NCI-H2227 (cell line): ENCODE results near the gene TYMS.
"Not testable (repeated sequence)": the region's sequence is repeated elsewhere in the genome, so short reads cannot be mapped to it uniquely, and the experiment has no call there.

Source experiments
- DNase-seq: peaks from one replicate; lab custom pipeline; 2025; ENCODE audit not compliant: unreplicated experiment; lab: John Stamatoyannopoulos, UW

Gene TYMS

GRCh38 chr18:676736-677135 lies 19.3 kb downstream of the TYMS start:
- no peak for DNase-seq

GRCh38 chr18:677145-677544 lies 19.7 kb downstream of the TYMS start:
- no peak for DNase-seq

DNA sequence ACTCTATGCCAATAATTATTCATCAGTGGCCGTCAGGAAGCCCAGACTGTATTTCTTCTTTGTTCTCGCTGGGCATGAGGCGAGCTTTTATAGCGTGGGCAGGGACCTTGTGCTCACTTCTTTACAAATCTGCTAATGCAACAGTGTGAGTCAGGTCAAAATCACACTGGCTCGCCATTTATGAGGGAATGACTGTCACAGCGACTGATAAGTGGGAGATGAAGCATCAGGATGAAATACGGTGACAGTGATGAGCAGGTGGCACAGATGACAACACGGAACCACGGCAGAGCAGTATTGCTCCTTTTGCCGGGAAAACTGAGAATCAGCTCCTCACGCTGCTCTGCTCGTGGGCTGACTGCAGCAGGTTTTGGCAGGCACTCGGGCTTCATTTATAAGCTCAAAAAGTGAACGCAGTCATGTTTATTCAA lies 20.5 kb downstream of the TYMS start:
- DNase-seq = peak; percentile 56

DNA sequence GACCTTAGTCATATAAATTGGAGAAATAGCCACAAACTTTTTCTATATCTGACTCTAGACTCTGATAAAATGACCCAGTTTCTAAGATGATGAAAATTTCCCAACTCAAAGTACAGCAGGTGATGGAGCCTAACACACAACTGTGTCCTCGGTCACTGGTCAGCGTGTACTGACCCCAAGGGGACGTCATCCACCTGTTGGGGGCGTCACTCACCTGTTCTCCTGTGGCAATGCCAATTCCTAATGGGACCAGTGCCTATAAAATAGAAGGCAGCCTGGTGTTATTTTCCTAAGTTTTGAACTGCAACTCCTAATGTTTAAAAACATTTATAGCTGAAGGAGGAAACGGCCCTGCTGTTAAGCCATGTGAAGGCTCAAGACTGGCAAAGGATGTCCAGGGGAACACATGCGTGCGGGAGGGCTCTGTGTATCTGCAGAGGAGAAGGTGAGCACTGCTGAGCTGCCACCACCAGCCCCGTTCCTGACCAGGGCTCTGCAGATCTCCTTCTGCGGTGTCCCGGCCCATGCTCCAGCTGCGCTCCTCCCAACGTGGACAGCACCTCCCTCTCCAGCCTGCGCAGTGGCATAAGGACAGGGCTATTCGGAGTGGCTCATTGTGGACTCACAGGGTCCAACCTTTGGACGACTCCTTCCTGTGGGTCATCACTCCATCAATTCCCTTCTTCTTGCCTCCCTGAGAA lies 21.2 kb downstream of the TYMS start:
- no peak for DNase-seq

DNA sequence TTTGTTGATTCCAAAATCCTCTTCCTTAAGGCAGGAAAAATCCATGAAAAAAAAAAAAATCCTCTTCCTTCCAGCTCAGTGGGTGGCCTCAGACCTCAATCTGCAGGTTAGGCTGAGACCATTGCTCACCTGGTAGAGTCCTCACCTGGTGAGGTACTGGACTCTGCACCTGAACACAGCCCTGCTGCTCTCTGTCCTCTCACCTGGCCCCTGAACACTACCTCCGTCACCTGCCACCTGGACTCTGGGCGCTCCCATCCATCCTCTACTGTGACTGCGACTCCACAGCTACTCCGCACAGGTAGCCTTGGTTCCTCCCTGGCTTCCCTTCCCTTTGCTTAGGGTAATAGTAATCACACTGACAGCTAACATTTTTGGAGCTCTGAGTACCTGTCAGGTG lies 22.1 kb downstream of the TYMS start:
- DNase-seq = no peak

DNA sequence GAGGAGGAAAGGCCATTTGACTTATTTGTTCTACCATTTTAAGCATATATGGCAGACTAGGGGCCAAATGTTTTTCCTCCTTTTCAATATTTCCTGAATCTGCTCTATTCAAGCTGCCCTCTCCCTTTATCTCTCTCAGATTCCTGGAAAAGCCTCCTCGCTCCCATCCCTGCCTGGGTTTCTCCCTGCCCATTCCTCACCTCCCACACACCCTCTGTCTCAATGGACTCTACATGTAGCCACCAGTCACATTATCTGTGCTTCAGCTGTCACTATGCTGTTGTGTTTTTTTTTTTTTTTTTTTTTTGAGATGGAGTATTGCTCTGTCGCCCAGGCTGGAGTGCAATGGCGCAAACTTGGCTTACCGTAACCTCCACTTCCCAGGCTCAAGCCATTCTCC lies 22.9 kb downstream of the TYMS start:
- no peak for DNase-seq

- no peak for DNase-seq
These were observed 24.5 kb downstream of the TYMS start for GRCh38 chr18:681985-682384.

DNA sequence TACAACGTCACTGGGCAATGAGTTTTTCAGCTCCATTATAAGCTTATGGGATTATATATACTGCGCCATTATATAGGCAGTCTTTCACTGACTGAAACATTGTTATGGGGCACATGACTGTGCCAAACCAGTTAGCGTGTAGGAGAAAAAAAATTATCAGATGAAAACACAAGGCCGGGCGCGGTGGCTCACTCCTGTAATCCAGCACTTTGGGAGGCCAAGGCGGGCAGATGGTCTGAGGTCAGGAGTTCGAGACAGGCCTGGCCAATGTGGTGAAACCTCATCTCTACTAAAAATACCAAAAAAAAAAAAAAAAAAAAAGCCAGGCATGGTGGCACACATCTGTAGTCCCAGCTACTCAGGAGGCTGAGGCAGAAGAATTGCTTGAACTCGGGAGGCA lies 25.0 kb downstream of the TYMS start:
- DNase-seq = not testable (repeated sequence)

- no peak for DNase-seq
These were observed 25.4 kb downstream of the TYMS start for GRCh38 chr18:682833-683232.

DNA sequence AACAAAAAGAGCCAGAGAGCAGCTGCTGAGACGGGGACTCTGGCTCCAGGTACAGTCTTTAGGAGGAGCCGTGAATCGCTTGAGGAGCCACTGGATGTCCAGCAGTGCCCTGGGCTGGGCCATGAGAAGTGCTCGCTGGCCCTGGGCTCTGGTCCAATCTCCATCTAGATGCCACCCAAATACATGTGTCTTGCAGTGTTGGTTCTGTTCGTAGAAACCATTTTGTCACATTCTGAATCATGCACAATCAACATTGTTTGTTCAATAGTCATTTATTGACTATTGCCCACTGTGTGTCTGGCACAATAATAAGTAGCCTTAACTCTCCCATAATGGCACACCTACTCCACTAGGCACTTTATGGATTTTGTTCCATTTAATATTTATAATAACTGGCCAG lies 26.1 kb downstream of the TYMS start:
- DNase-seq = no peak

GRCh38 chr18:685438-685837 lies 28.0 kb downstream of the TYMS start:
- no peak for DNase-seq

DNA sequence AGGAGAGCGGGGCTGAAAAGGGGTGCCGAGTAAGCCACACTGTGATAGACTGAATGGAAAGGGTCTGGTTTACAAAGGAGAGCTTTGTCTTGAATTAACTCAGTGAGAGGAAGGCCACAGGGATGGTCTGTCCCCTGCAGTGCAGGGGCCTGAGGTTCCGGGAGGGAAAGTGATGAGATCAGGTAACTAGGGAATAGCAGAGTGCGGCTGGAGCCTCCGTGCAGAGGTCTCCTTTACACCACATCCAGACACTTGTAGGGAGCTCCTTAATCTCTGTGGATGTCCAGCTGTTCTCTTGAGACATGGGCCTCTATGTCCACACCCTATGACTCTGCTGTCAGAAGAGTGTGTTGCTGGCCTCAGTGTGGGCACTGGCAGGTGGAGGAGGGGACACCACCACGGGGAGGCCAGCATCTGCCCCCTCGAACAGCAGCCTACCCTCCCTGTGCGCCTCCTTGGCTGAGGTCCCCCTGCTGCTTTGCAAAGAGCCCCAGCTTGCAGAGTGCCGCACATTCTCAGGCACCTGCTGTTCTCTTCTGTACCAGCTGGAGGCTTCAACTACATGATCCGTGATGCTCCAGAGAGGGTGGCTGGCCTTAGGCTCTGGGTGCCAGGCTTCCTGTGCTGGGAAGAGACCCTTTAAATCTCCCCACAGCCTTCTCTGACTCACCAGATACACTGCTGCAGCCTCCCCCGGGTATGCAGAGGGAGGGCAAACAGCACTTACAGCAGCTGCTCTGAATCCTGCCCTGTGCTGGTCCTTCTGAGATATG lies 29.1 kb downstream of the TYMS start:
- DNase-seq = no peak

DNA sequence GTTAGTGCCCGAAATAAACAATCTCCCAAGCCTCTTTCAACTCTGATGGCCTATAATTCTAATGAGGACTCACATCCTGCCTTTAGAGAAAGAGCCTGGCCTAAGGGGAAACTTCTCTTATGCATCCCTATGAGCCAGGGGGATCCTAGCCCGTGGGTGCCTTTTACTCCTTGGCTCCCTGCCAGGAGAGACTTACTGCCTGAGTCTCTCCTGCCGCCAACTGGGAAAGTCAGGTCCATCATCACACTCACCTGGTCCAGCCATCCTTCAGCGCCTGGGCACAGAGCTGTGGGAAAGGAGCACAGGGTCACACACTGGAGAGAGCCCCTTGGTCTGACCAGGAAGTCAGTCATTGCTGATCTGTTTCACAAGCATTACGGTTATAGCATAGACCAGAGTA lies 30.9 kb downstream of the TYMS start:
- DNase-seq = peak; percentile 26

DNA sequence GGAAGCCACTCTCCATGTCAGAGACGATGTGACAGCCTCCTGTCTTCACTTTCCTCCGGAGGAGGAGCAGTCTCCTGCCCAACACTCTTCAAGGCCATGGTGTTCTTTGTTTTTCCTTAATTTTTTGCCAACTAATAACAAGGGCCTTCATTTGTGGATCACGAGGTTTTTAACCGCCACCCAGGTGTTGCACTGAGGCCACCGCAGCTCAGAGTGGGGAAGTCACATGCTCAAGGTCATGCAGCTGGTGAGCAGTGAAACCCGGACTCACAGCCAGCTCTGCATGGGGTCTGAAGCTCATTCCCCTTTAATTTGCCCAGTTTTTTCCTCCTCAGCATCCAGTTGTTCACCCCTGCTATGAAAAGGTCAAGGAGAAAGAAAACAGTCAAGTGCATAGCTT lies 35.4 kb downstream of the TYMS start:
- peak; percentile 55 for DNase-seq

DNA sequence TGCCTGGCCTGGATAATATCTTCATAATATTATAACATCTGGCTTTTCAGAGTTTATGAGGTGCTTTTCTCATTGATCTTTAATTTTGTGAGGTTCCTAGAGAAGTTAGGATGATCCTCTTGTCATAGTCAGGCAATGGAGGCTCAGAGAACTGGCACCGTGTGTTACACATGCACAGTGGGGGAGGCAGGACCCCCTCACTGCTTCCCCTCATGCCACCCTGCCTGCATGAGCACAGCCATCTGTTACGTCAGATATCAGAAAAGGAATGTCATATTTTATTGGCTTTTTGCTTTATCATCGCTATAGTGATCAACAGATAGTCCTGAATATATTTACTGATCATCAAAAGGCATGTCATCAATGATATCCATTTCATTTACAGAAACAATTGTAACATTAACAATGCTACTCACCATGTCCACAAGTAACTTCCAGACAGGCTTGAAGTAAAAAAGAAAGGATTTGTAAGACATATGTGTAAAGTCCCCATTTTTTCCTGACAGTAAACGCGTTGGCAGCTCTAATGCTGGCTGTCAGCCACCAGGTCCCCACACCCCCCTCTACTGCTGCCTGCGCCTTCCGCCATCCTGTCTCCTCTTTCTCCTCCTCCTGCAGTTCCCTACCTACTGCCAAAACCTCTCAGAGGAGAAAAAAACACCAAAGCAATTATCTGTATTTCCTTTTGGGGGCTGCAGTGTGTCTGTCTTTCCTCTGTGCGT lies 36.2 kb downstream of the TYMS start:
- DNase-seq = peak; percentile 13

DNA sequence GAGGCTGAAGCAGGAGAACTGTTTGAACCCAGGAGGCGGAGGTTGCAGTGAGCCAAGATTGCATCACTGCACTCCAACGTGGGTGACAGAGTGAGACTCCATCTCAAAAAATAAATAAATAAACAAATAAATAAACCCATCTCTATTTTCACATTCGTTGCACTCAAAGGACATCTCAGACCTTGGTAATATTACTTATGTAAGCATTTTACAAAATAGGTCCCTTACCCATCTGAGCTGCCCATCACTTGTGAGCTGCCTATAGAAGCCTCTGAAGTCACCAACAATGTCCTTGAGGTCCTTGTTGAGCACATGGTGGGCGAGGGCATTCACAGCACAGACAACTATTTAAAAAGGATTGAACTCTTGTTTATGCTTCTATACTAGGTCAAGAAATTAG lies 39.6 kb downstream of the TYMS start:
- DNase-seq = no peak

GRCh38 chr18:697800-698199 lies 40.3 kb downstream of the TYMS start:
- no peak for DNase-seq

- no peak for DNase-seq
These were observed 45.9 kb downstream of the TYMS start for GRCh38 chr18:703213-703967.

DNA sequence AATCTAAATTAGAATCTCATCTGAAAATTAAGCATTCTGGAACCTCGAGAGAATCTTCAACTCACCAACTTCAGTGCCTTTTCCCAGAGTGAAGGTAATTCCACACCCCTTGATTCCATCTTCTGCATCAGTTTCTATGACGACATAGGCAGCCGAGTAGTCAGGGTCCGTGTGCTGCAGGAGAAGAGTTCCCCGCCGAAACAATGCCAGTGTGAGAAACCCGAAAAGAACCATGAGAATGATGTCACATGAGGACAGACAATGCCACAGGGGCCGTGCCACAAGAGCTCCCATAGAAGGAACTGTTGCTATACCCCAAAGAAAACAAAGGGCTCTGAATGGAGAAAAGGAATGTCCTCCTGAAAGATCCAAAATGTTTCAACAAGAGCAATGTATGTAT lies 49.0 kb downstream of the TYMS start:
- DNase-seq = no peak

DNA sequence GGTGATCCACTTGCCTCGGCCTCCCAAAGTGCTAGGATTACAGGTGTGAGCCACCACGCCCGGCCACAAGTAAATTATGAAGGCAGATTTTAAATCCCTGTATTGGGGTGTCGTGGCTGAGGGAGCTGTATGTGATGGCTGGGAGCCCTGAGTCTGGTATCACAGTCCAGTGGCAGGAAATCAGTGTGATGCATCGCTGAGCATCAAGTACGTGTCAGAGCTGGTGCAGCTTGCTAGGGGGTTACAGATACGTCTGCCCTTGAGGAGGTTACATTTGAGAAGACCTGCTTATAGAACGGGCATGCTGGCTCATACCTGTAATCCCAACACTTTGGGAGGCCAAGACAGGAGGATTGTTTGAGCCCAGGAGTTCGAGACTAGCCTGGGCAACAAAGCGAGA lies 50.6 kb downstream of the TYMS start:
- no peak for DNase-seq

GRCh38 chr18:709771-710170 lies 52.3 kb downstream of the TYMS start:
- no peak for DNase-seq
